ENCODE measurements around the gene CDC42BPA.
A peak's percentile ranks its signal among the peaks of the same experiment; 100 is the strongest.
"Not testable (repeated sequence)": the region's sequence is repeated elsewhere in the genome, so short reads cannot be mapped to it uniquely, and the experiment has no call there.

Gene CDC42BPA

GRCh38 chr1:227253065-227253464, 65.2 kb downstream of the CDC42BPA start:
- DNase-seq, result no peak

- peak; percentile 43 for DNase-seq
Measured at GRCh38 chr1:227245613-227246320, 72.5 kb downstream of the CDC42BPA start.

- no peak for DNase-seq
Measured at GRCh38 chr1:227244339-227245118, 73.8 kb downstream of the CDC42BPA start.

- DNase-seq, result no peak
Measured at GRCh38 chr1:227242811-227243682, 75.2 kb downstream of the CDC42BPA start.

- no peak for DNase-seq
Measured at GRCh38 chr1:227240983-227241382, 77.3 kb downstream of the CDC42BPA start.

DNA sequence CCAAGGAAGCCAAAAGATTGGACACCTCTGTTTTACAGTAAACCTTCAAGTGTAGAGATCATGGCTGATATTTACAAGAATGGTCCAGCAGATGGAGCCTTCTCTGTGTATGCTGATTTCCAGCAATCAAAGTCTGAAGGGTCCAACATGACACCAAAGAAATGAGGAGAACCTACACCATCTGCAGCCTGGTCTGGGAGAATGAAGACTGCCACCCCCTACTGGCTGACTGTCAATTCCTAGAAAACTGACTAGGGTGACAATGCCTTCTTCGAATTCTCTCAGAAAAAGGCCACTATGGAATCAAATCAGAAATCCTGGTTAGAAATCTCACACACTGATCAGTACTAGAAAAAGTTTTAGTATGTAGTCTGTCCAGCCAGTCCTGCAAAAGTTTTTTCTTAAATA, 83.3 kb downstream of the CDC42BPA start:
- peak; percentile 27 for DNase-seq

- DNase-seq, result not testable (repeated sequence)
Measured at GRCh38 chr1:227231128-227231527, 87.2 kb downstream of the CDC42BPA start.

DNA sequence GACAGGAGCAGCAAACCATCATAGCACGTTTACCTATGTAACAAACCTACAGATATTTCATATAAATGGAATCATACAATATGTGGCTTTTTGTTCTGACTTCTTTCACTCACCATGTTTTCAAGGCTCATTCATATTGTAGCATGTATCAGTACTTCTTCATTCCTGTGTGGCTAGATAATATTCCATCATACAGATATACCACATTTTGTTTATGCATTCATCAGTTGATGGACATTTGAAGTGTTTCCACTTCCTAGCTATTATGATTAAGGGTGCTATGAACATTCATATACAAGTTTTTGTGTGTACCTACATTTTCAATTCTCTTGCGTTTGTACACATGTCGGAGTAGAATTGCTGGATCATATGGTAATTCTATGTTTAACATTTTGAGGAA, 90.1 kb downstream of the CDC42BPA start:
- no peak for DNase-seq

DNA sequence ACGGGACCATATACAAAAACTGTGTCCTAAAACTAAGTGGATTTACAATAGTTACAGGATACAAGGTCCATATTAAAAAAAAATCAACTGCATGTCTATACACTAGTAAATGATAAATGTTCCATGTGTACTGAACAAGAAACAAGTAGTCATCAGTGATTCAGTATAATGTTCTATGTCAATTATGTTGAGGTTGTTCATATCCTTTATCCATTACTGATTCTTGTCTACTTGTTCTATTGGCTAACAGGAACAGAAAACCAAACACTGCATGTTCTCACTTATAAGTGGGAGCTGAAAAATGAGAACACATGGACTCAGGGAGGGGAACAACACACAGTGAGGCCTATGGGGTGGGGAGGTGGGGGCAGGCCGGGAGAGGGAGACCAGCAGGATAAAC, 90.5 kb downstream of the CDC42BPA start:
- no peak for DNase-seq

GRCh38 chr1:227225715-227226346, 92.5 kb downstream of the CDC42BPA start:
- no peak for DNase-seq

- no peak for DNase-seq
Measured at GRCh38 chr1:227223171-227223806, 95.0 kb downstream of the CDC42BPA start.

GRCh38 chr1:227219715-227220292, 98.5 kb downstream of the CDC42BPA start:
- DNase-seq, result no peak

DNA sequence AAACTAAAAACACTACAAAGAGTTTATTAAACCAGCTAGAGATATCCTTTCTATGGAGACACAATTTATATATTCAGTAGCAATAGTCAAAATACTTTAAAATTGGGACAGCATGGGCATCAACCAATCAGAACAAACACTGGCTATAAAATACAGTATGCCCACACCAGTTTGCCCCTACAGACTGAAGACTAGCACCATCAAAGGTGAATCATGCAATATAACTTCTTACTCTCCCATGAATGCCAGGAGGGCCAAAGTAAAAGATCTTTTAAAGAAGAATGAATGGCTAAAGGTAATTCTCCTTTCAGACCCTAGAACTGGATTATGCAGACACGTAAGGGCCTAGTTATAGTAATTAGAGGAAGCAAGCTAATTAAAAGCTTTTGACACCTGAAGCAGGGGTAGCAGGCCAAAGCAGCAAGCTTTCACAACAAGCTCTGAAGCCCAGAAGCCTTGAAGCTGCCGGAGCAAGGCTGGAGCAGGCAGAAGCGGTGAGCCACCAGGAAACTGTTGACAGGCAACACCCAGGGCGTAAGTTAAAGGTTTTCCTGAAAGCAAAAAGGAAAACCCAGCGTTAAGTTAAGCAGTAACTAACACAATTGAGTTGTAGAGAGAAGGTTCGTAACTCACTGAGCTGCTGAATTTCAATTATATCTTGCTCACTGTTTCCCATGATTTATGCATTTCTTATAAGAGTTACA, 99.3 kb downstream of the CDC42BPA start:
- no peak for DNase-seq

DNA sequence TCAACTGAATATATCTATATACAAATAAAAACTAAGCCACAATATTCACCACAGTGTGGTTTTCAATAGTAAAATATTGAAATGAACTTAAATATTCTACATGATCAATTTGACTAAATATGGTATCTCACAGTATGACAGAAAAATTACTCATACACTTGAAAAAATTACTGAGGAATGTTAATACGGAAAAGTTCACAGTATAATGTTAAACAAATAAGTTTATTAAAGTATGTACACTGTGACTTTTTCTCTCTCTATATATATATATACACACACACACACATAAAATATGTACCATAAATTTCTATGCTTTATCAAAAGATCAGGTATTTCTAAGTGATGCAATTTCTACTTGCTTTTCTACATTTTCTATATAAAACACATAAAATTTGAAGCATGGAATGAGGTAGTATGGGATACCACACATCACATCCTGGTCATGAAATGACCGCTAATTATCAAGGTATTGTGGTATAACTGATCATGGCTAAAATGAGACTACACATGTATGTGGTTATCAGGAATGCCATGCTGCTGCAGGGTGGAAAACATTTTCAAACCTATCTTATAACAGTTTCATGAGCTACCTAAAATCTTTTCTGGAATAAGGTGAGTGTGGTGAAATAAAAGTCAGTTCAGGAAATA, 102.3 kb downstream of the CDC42BPA start:
- no peak for DNase-seq

GRCh38 chr1:227214207-227214606, 104.1 kb downstream of the CDC42BPA start:
- DNase-seq, result no peak

DNA sequence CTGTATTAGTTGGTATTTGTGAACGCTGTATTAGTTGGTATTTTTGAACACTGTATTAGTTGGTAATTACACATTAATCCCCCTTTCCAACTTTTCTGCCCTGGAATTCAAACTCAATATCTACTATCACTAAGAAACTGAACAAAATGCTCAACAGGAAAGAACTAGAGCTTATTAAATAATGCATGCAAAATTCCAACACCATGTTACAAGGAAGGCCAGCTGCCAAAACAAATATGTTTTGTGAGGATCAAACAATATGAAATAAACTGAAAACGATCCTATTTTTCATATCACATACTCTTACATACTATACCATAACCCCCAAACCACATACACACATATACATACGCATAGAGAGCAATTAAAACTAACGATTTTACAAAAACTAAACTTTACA, 104.9 kb downstream of the CDC42BPA start:
- DNase-seq, result no peak

GRCh38 chr1:227212164-227212563, 106.1 kb downstream of the CDC42BPA start:
- no peak for DNase-seq

GRCh38 chr1:227210604-227211003, 107.7 kb downstream of the CDC42BPA start:
- DNase-seq, result no peak

- no peak for DNase-seq
Measured at GRCh38 chr1:227197064-227197463, 121.2 kb downstream of the CDC42BPA start.

DNA sequence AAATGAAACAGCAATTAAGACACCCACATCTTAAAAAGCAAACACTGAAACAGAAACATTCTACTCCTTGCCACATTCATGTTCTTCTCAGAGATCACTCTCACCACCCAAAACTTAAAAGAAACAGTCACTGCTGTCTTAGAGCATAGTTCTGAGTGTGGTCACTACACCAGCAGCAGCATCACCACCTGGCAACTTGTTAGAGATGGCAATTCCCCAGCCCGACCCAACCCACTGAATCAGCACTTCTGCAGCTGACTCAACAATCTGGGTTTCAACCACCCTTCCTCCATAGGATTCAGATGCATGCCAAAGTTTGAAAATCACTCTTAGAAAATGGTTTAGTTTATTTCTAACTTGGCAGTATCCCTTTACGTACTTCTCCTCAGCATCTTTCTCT, 126.1 kb downstream of the CDC42BPA start:
- DNase-seq, result peak; percentile 73

GRCh38 chr1:227191607-227192006, 126.7 kb downstream of the CDC42BPA start:
- DNase-seq, result no peak
